ENCODE results near the gene MMS19.
"Not testable (repeated sequence)": the region's sequence is repeated elsewhere in the genome, so short reads cannot be mapped to it uniquely, and the experiment has no call there.

Gene MMS19

GRCh38 chr10:97529685-97530465 is 31.7 kb upstream of the MMS19 start:
- DNase-seq, result no peak

- not testable (repeated sequence) for DNase-seq
Observed at GRCh38 chr10:97528876-97529275, 30.7 kb upstream of the MMS19 start.

DNA sequence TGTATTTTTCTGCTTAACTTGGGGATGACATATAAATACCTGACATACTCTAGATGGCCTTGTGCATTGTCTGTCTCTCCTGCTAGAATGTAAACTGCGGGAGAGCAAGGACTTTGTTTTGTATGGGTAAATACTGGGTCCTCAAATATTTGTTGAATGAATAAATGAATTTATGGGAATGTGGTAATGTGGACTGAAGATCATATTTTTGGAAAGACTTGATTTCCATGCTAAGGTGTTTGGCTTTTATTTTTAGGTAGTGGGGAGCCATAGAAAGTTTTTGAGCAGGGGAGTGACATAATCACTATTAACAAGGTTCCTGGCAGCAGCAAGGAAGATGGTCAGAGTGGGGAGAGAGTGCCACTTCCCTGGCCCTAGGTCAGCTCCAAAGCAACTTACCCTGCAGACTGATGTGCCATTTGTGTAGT is 27.5 kb upstream of the MMS19 start:
- DNase-seq, result no peak

- no peak for DNase-seq
Observed at GRCh38 chr10:97525086-97525485, 26.9 kb upstream of the MMS19 start.

DNA sequence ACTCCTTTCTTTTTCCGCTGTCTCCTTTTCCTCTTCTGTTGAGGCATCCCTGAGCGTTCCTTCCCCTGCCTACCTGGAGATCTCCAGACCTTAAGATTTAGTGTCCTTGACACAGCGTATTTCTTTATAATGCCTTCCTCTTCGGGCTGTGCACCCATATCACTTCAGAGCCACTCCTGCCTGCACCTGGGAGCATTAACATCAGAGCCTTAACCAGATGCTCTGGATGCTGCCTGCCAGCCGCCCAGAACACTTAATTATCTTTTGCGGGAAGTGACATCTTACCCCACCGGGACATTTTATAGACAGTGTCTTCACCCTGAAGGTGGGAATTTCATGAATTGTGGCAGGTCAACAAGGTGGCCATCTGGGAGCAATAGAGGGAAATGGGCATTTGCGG is 24.7 kb upstream of the MMS19 start:
- no peak for DNase-seq

- DNase-seq, result peak in 1 of 56 donors; percentile 21
Observed at GRCh38 chr10:97522071-97522470, 23.8 kb upstream of the MMS19 start.

DNA sequence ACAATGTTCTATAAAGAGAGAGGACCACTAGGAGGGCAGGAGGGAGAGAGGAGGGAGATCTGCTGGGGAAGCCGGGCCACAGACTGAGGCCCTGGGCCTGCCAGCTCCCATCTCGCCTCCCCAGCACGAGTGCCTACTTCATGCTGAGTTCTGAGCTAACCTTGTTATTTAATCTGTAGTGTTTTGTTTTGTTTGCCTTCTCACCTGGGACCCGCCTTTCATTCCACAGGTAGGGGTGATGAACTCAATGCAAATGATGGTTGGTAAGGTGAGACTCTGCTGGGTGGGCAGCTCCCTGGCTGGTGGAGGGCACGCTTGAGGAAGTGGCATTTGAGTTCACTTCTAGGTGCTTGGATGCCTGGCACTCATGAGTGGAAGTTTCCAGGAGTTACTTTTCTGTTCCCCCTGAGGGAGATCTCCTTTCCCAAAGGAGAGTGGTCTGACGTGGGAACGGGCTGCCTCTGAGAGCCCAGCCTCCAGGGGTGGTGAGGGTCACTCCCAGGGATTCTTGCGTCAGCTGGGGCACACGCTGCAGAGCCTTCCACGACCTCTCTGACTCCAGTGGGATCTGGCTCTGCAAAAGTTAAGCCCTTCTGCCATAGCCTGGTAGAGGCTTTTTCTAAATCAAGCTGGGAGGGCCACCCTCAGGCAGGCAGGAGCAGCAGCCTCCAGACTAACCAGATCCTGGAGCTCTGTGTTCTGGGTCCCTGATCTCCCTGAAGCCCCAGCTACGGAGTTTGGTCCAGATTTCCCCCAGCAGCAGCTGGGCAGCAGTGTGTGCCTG is 22.9 kb upstream of the MMS19 start:
- DNase-seq, result no peak

- DNase-seq, result no peak
Observed at GRCh38 chr10:97520520-97520919, 22.3 kb upstream of the MMS19 start.

DNA sequence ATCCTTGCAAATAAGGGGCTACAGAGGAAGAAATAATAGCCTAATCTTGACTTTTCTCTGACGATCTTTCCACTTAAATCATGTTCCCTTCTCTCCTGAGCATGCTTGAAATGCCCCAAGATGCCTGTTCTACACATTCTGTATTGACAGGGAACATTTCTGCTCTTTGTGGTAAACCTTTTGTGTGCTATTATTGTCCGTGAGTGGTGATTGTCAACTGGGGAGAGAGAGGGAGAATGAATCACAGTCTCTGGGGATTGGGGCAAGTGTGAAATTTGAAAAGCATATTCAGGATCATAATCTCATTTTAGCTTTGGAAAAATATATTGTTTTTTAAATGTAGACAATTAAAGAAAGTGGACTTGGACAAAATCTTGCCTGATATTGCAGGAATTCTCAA is 21.1 kb upstream of the MMS19 start:
- no peak for DNase-seq

DNA sequence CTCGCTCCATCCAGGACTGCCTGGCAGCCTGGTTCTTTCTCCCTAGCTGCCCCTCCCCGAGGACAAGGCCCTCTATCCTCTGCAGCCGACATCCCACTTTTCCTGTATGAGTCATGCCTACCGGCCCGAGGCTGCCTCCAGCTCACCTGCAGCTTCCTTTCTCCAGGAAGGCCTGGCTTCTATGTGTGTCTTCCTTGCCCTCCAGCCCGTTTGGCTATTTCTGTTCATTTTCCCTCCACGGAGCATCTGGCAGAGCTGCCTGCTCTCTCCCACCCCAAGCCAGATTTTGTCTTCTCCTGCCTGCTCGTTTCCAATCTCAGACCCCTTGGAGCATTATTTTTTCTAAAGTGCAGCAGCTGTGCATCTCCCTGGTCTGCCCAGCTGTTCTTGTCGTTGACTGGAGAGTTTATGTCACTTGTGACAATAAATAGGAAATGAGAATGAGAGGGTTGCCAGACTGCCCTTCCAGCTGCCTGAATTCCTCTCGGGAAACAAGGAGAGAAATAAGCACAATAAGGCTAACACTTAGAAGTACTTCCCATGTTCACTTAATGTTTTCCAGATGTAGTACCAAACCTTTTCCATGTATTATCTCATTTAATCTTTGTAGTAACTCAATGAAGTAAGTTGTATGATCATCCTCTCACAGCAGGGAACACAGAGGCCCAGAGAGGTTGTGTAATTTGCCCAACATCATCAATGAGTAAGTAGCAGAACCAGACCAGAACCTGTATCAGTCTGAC is 20.2 kb upstream of the MMS19 start:
- no peak for DNase-seq

DNA sequence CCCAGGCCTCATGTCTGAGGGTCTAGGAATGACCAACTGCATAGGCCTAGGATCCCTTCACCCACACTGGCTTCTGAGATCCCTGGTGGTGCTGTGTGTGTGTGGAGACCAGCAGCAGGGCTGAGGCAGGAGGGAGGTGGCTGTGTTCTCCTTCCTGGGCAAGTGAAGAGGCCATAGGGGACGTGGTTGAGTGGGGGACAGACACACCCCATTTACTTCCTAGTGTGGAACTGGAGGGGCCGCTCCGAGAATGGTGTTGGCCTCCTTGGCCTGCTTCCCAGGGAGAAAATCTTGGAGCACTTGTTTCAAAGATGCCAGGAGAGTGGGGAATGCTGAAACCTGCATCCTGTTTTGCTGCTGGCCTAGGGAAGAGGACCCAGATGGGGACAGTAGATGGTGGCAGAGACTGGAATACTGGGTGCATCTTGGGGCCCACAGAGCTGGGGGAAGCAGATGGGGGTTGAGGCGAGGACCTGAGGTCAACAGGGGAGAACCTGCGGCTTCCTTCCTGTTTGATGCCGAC is 19.6 kb upstream of the MMS19 start:
- no peak for DNase-seq

GRCh38 chr10:97517096-97517750 is 19.0 kb upstream of the MMS19 start:
- no peak for DNase-seq

DNA sequence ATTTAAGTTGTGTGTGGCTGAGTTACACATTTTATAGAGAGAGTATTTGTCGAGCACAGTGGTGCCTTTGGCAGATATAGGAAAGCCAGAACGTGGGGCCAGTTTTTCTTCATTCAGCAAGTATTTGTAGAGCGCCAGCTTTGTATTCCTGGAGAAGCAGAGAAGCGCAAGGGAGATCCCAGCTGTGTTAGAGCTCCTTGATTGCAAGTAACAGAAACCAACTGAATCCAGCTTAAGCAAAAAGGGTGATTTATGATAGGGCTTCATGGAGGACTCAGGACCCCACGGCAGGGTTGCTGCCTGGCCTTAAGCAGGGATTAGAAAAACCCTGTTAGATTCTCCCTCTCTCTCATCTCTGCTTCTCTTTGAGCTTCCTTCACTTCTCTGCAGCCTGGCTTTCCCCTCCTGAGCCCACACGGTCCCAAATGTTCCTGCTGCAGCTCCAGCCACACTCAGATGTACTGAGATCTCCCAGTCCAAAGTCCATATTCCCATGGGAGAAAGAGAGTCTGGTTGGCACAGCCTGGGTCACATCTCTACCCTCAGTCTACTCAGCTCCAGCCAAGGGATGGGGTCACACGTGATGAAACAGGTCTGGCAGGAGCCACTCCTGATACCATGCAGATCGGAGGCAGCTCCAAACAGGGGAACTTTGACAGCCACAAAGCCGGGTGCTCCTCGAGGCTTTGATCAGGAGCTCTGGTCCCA is 17.2 kb upstream of the MMS19 start:
- DNase-seq, result no peak

GRCh38 chr10:97514344-97514743 is 16.1 kb upstream of the MMS19 start:
- no peak for DNase-seq

GRCh38 chr10:97512993-97513392 is 14.8 kb upstream of the MMS19 start:
- no peak for DNase-seq

GRCh38 chr10:97511711-97512440 is 13.7 kb upstream of the MMS19 start:
- DNase-seq, result no peak

DNA sequence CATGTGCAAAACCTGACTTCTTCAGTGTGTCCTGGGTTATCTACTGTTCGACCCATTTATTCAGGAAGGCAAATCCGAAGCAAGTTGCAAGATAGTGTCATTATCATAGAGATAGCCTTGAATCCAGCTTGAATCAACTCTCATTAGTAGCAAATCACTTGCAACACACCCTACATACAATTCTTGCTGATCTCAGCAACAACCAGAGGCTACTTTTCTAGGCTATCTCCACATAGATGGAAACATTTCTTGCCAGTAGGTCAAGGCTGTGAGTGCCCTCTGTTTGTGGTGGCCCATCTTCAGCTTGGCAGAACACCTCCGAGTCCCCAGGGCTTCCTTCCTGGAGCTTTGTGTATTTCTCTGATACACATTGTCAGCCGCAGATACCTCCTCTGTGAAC is 12.5 kb upstream of the MMS19 start:
- DNase-seq, result no peak

GRCh38 chr10:97509120-97509680 is 11.0 kb upstream of the MMS19 start:
- no peak for DNase-seq

DNA sequence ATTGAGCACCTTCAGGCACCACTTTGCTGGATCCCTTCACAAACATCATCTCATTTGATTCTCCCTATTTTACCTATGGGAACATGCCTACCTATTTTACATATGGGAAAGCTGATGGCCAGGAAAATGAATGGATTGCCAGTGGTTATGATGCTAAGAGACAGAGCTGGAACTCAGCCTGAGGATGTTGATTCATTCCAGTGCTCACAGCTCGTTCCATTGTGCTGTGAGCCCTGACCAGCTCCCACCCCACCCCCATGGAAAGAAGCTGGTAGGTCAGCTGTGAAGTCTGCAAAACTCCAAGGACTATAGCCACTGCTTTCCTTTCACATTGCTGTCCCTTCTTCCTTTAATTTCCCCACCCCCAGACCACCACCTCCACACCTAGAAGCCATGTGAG is 10.1 kb upstream of the MMS19 start:
- peak in 11 of 56 donors; percentile 2 to 39 (median 17) for DNase-seq

Data from nucleus accumbens (tissue), 56 donors.